SK-N-SH treated with all-trans-retinoic acid at 6 μM for 48 hours (cell line): ENCODE results near the gene IL17RA.

Experiments
- ARNTL ChIP-seq: fragments of 450-650 bp; formaldehyde crosslinking; IDR thresholded peaks from 2 replicates; pipeline ENCODE4 v1.5.0; 2020; ENCODE audit warnings: low read depth, mild to moderate bottlenecking, moderate library complexity, borderline replicate concordance
- CSDC2 ChIP-seq: fragments of 250-450 bp; sonication (Bioruptor Pico); IDR thresholded peaks from 2 replicates; pipeline ENCODE4 v1.5.0; 2020; ENCODE audit warnings: mild to moderate bottlenecking, moderate library complexity
- CSRNP3 ChIP-seq: fragments of 250-450 bp; sonication (Bioruptor Pico); IDR thresholded peaks from 2 replicates; pipeline ENCODE4 v1.5.1; 2021; ENCODE audit warnings: mild to moderate bottlenecking, moderate library complexity
- OSR1 ChIP-seq: fragments of 250-450 bp; sonication (Bioruptor Pico); IDR thresholded peaks from 2 replicates; pipeline ENCODE4 v1.8.0; 2022; ENCODE audit warnings: moderate library complexity, mild to moderate bottlenecking, inconsistent platforms
- PATZ1 ChIP-seq: fragments of 250-450 bp; sonication (Bioruptor Pico); IDR thresholded peaks from 2 replicates; pipeline ENCODE4 v1.8.0; 2020; ENCODE audit warnings: mild to moderate bottlenecking, moderate library complexity, borderline replicate concordance
- RARB ChIP-seq: fragments of 250-450 bp; sonication (Bioruptor Pico); IDR thresholded peaks from 2 replicates; pipeline ENCODE4 v1.8.0; 2021; ENCODE audit warnings: mild to moderate bottlenecking, moderate library complexity
- TOX ChIP-seq: fragments of 250-450 bp; sonication (Bioruptor Pico); IDR thresholded peaks from 2 replicates; pipeline ENCODE4 v1.8.0; 2021; ENCODE audit warnings: mild to moderate bottlenecking, moderate library complexity, borderline replicate concordance
- ZFP3 ChIP-seq: fragments of 250-450 bp; sonication (Bioruptor Pico); IDR thresholded peaks from 2 replicates; pipeline ENCODE4 v1.5.0; 2020; ENCODE audit warnings: mild to moderate bottlenecking, moderate library complexity
- ZFP30 ChIP-seq: fragments of 450-650 bp; formaldehyde crosslinking; IDR thresholded peaks from 2 replicates; pipeline ENCODE4 v1.5.0; 2022; ENCODE audit warnings: mild to moderate bottlenecking, moderate library complexity
- ZNF8 ChIP-seq: fragments of 450-650 bp; formaldehyde crosslinking; IDR thresholded peaks from 2 replicates; pipeline ENCODE4 v1.5.0; 2020; ENCODE audit warnings: mild to moderate bottlenecking, moderate library complexity

- TF ChIP-seq ZFP30 (CRISPR knock-in tag): no peak
- no peak for TF ChIP-seq TOX (CRISPR knock-in tag)
- TF ChIP-seq ARNTL (CRISPR knock-in tag): no peak
- TF ChIP-seq ZNF8 (CRISPR knock-in tag): no peak
- no peak for TF ChIP-seq CSDC2 (CRISPR knock-in tag)
- no peak for TF ChIP-seq ZFP3 (CRISPR knock-in tag)
- no peak for TF ChIP-seq PATZ1 (CRISPR knock-in tag)
- TF ChIP-seq CSRNP3 (CRISPR knock-in tag): no peak
- TF ChIP-seq OSR1 (CRISPR knock-in tag): no peak
- no peak for TF ChIP-seq RARB (CRISPR knock-in tag)
Observed at GRCh38 chr22:17046566-17047348, 38.0 kb upstream of the IL17RA start.
